ENCODE measurements around the gene DHX8.
"Not testable (repeated sequence)": the region's sequence is repeated elsewhere in the genome, so short reads cannot be mapped to it uniquely, and the experiment has no call there.

DHX8 gene

GRCh38 chr17:43462569-43462968 is 21.2 kb upstream of the DHX8 start:
- not testable (repeated sequence) for DNase-seq

GRCh38 chr17:43463241-43463640 is 20.5 kb upstream of the DHX8 start:
- no peak for DNase-seq

GRCh38 chr17:43464046-43464445 is 19.7 kb upstream of the DHX8 start:
- DNase-seq, result no peak

GRCh38 chr17:43465049-43465448 is 18.7 kb upstream of the DHX8 start:
- no peak for DNase-seq

- DNase-seq, result peak; percentile 97
These were observed 15.7 kb upstream of the DHX8 start for GRCh38 chr17:43467981-43468581.

- peak; percentile 77 for DNase-seq
These were observed 15.1 kb upstream of the DHX8 start for GRCh38 chr17:43468691-43469139.

GRCh38 chr17:43469145-43469544 is 14.6 kb upstream of the DHX8 start:
- peak; percentile 88 for DNase-seq

GRCh38 chr17:43471585-43472160 is 12.1 kb upstream of the DHX8 start:
- peak; percentile 22 for DNase-seq

- no peak for DNase-seq
These were observed 8.2 kb upstream of the DHX8 start for GRCh38 chr17:43475494-43476089.

- DNase-seq, result not testable (repeated sequence)
These were observed 7.5 kb upstream of the DHX8 start for GRCh38 chr17:43476306-43476705.

GRCh38 chr17:43477832-43478634 is 5.7 kb upstream of the DHX8 start:
- DNase-seq, result no peak

GRCh38 chr17:43479948-43480347 is 3.8 kb upstream of the DHX8 start:
- no peak for DNase-seq

- DNase-seq, result no peak
These were observed 1.4 kb upstream of the DHX8 start for GRCh38 chr17:43482103-43483012.

- no peak for DNase-seq
These were observed 6.8 kb downstream of the DHX8 start for GRCh38 chr17:43490621-43491020.

GRCh38 chr17:43509440-43509839 is 25.7 kb downstream of the DHX8 start:
- not testable (repeated sequence) for DNase-seq

GRCh38 chr17:43511199-43511598 is 27.4 kb downstream of the DHX8 start:
- DNase-seq, result not testable (repeated sequence)

GRCh38 chr17:43515656-43516055 is 31.9 kb downstream of the DHX8 start:
- DNase-seq, result no peak

GRCh38 chr17:43517161-43517560 is 33.4 kb downstream of the DHX8 start:
- no peak for DNase-seq

- DNase-seq, result peak; percentile 45
These were observed 34.0 kb downstream of the DHX8 start for GRCh38 chr17:43517615-43518386.

GRCh38 chr17:43521389-43521788 is 37.6 kb downstream of the DHX8 start:
- no peak for DNase-seq

- peak; percentile 37 for DNase-seq
These were observed 41.3 kb downstream of the DHX8 start for GRCh38 chr17:43524945-43525575.
